ENCODE measurements around the gene PPP1CC. TPM values are rescaled to one million over a fixed set of nuclear protein-coding genes. Genes with fewer than 3 reads are reported as not detected.

The PPP1CC gene
- total and polyA plus RNA-seq, 3 donors from 2014 or later = 143 to 323 (median 160) TPM

DNA sequence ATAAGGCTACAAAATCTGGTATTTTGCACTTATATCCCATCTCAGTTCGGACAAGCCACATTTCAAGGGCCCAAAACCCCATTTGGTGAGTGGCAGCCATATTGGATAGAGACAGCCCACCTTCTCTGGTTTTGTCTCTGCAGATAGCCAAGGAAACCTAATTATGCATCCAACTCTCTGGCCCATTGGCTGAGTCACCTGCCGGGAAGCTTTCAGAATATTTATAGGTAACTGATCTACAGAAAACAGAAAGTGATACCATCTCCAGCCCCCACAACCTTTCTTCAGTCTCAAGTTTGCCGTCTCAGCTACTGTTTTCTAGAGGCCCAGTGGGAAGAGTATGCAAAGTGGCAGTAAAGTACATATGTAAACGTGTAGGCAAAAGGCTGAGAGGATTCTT is 33.7 kb upstream of the PPP1CC start:
- TF ChIP-seq POLR2A (IDR thresholded peaks at IDR 0.05) = no peak
- TF ChIP-seq, protein P1, sequence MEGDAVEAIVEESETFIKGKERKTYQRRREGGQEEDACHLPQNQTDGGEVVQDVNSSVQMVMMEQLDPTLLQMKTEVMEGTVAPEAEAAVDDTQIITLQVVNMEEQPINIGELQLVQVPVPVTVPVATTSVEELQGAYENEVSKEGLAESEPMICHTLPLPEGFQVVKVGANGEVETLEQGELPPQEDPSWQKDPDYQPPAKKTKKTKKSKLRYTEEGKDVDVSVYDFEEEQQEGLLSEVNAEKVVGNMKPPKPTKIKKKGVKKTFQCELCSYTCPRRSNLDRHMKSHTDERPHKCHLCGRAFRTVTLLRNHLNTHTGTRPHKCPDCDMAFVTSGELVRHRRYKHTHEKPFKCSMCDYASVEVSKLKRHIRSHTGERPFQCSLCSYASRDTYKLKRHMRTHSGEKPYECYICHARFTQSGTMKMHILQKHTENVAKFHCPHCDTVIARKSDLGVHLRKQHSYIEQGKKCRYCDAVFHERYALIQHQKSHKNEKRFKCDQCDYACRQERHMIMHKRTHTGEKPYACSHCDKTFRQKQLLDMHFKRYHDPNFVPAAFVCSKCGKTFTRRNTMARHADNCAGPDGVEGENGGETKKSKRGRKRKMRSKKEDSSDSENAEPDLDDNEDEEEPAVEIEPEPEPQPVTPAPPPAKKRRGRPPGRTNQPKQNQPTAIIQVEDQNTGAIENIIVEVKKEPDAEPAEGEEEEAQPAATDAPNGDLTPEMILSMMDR (IDR thresholded peaks at IDR 0.05) = no peak
- Histone ChIP-seq H3K4me1 (no peaks in the 10 kb centered on the region), H3K4me3 (no peak overlapping the region), H3K9me3 (no peaks in the 10 kb centered on the region), H3K27ac (no peak overlapping the region), H3K36me3 (ENCODE audit: low read depth, missing control alignments) (no peaks in the 10 kb centered on the region), H3K27me3 (no peaks in the 10 kb centered on the region)
- WGBS, 2 donors = 85 to 87% methylated on average over 4 of the region's 4 CpGs
- no peak for DNase-seq
- intact Hi-C loops (cut with DNase I; ENCODE audit: low total_unique reads) = no loop called here

DNA sequence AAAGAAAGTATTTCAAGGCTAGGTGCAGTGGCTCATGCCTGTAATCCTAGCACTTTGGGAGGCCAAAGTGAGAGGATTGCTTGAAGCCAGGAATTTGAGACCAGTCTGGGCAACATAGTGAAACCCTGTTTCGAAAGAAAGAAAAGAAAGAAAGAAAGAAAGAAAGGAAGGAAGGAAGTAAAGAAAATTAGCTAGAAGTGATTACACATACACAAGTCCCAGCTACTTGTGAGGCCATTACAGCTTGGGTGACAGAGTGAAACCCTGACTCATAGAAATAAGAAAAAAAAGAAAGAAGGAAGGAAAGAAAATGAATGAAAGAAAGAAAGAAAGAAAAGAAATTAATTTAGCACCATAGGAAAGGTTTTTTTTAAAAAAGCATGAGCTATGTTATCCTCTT is 33.3 kb upstream of the PPP1CC start:
- H3K9me3 ChIP-seq = no peaks in the 10 kb centered on the region
- H3K27ac ChIP-seq = no peak overlapping the region
- intact Hi-C loops (cut with DNase I; ENCODE audit: low total_unique reads) = no loop called here
- 90 to 100% methylated on average over 1 of the region's 1 CpG for WGBS, 2 donors
- no peak for DNase-seq
- TF ChIP-seq, protein P1 (IDR thresholded peaks at IDR 0.05) = no peak
- TF ChIP-seq POLR2A (IDR thresholded peaks at IDR 0.05) = no peak
- H3K4me3 ChIP-seq = no peak overlapping the region
- no peaks in the 10 kb centered on the region for H3K27me3 ChIP-seq
- H3K4me1 ChIP-seq = no peaks in the 10 kb centered on the region
- H3K36me3 ChIP-seq (ENCODE audit: low read depth, missing control alignments) = no peaks in the 10 kb centered on the region

DNA sequence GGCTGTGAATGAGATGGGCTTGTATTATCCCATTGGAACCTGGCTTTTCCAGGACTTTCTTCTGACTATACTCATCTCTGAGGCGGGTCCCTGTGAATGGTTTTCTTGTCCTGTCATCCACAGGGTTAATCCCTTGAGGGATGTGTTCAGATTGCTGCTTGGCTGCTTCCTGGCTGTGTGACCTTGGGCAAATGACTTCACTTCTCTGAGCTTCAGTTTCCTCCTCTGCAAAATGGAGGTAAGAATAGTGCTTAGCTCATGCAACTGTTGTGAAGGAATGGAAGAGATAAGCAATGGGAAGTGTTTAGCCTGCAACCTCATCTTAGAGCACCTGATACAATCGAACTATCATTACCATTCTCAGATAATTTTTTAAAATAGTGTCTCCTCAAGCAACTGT is 32.1 kb upstream of the PPP1CC start:
- H3K27ac ChIP-seq = no peak overlapping the region
- H3K36me3 ChIP-seq (ENCODE audit: low read depth, missing control alignments) = no peaks in the 10 kb centered on the region
- intact Hi-C loops (cut with DNase I; ENCODE audit: low total_unique reads) = no loop called here
- WGBS, 2 donors = 54 to 63% methylated on average over 2 of the region's 2 CpGs
- no peak for TF ChIP-seq POLR2A (IDR thresholded peaks at IDR 0.05)
- TF ChIP-seq, protein P1 (IDR thresholded peaks at IDR 0.05) = no peak
- DNase-seq = no peak
- H3K27me3 ChIP-seq = no peaks in the 10 kb centered on the region
- H3K4me3 ChIP-seq = no peak overlapping the region
- H3K4me1 ChIP-seq = no peaks in the 10 kb centered on the region
- no peaks in the 10 kb centered on the region for H3K9me3 ChIP-seq

DNA sequence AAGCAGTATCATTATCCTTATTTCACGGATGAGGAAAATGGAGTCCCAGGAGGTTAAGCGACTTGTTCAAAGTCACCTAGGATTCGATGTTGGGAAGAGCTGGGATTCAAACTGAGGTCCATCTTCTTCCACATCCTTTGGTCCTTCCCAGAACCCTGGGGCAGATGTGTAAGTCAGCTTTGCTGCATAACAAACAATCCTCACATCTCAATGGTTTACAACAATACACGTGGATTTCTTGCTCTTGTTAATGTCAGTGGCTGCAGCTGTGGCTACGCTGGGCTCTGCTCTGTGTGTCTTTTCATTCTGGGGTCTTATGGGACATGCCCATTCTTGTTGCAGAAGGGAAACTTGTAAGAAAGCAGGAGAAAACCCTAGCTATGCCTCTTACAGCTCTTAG is 26.3 kb upstream of the PPP1CC start:
- 95 to 97% methylated on average over 5 of the region's 5 CpGs for WGBS, 2 donors

DNA sequence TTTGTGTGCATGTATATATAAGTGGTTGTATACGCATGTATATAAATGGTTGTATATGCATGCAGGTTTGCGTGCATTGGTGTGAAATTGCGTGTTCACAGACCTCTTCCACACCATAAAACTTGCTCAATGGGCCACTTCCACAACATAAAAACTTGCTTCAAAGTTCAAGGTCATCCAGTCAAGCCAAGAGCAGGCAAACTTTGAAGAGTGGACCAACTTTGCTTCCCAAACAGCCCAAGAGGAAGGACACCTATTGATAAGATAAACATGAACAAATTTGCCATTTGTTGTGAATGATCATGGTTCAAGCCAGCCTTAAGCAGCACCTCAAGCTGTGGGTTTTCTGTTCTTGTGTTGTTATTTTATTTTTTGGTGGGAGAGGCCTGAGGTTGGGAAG is 25.2 kb upstream of the PPP1CC start:
- TF ChIP-seq, protein P1 (IDR thresholded peaks at IDR 0.05) = no peak
- no peak for TF ChIP-seq POLR2A (IDR thresholded peaks at IDR 0.05)
- DNase-seq = no peak
- Histone ChIP-seq H3K27ac (no peak overlapping the region), H3K9me3 (no peaks in the 10 kb centered on the region), H3K27me3 (no peaks in the 10 kb centered on the region), H3K36me3 (ENCODE audit: low read depth, missing control alignments) (no peaks in the 10 kb centered on the region), H3K4me1 (no peaks in the 10 kb centered on the region), H3K4me3 (no peak overlapping the region)
- intact Hi-C loops (cut with DNase I; ENCODE audit: low total_unique reads) = no loop called here
- 88 to 90% methylated on average over 3 of the region's 3 CpGs for WGBS, 2 donors

More for the DNA sequence above, 26.3 kb upstream of the PPP1CC start:
- Histone ChIP-seq H3K27me3 (no peaks in the 10 kb centered on the region), H3K27ac (no peak overlapping the region), H3K36me3 (ENCODE audit: low read depth, missing control alignments) (no peaks in the 10 kb centered on the region), H3K9me3 (no peaks in the 10 kb centered on the region), H3K4me3 (no peak overlapping the region), H3K4me1 (no peaks in the 10 kb centered on the region)
- TF ChIP-seq, protein P1 (IDR thresholded peaks at IDR 0.05) = no peak
- no peak for TF ChIP-seq POLR2A (IDR thresholded peaks at IDR 0.05)
- intact Hi-C loops (cut with DNase I; ENCODE audit: low total_unique reads) = no loop called here
- DNase-seq = no peak

All from testis (tissue), 3 donors.